Ishikawa (cell line): ENCODE results near the gene SPTSSA.

ENCODE experiments used
- CREB1 ChIP-seq: IDR thresholded peaks from 2 replicates; pipeline ENCODE4 v1.6.1; 2012; ENCODE audit warnings: low read depth
- EGR1 ChIP-seq: IDR thresholded peaks from 2 replicates; pipeline ENCODE4 v1.6.1; 2012
- EP300 ChIP-seq: IDR thresholded peaks from 2 replicates; pipeline ENCODE4 v1.6.1; 2012; ENCODE audit warnings: borderline replicate concordance
- FOXM1 ChIP-seq: IDR thresholded peaks from 2 replicates; pipeline ENCODE4 v1.6.1; 2012; ENCODE audit warnings: low read depth, borderline replicate concordance
- MAX ChIP-seq: IDR thresholded peaks from 2 replicates; pipeline ENCODE4 v1.6.1; 2012
- NFIC ChIP-seq: IDR thresholded peaks from 2 replicates; pipeline ENCODE4 v1.6.1; 2012
- RAD21 ChIP-seq: IDR thresholded peaks from 2 replicates; pipeline ENCODE4 v1.6.1; 2012; ENCODE audit warnings: low read depth
- REST ChIP-seq: IDR thresholded peaks from 2 replicates; pipeline ENCODE4 v1.6.1; 2012; ENCODE audit warnings: low read depth, mild to moderate bottlenecking
- TCF12 ChIP-seq: IDR thresholded peaks from 2 replicates; pipeline ENCODE4 v1.6.1; 2012; ENCODE audit warnings: low read depth
- TEAD4 ChIP-seq: IDR thresholded peaks from 2 replicates; pipeline ENCODE4 v1.6.1; 2012
- YY1 ChIP-seq: IDR thresholded peaks from 2 replicates; pipeline ENCODE4 v1.6.1; 2012; ENCODE audit warnings: low read depth
- ZBTB7A ChIP-seq: IDR thresholded peaks from 2 replicates; pipeline ENCODE4 v1.6.1; 2012; ENCODE audit warnings: low read depth

- no peak for TF ChIP-seq NFIC
- TF ChIP-seq MAX: no peak
- TF ChIP-seq EP300: no peak
- no peak for TF ChIP-seq CREB1
- no peak for TF ChIP-seq REST
- TF ChIP-seq EGR1: no peak
- TF ChIP-seq YY1: no peak
- TF ChIP-seq FOXM1: no peak
- no peak for TF ChIP-seq RAD21
- TF ChIP-seq ZBTB7A: no peak
- TF ChIP-seq TCF12: no peak
- no peak for TF ChIP-seq TEAD4
Observed at GRCh38 chr14:34426313-34427295, 35.4 kb downstream of the SPTSSA start.
